DOHH2 (cell line): ENCODE data around the gene TXNDC5.

Experiments used
- H3F3A ChIP-seq: fragments of 200-600 bp; sonication (generic), shearing (Covaris generic); 2 replicates; pipeline ENCODE4 v1.6.0; 2016; ENCODE audit warnings: antibody characterized with exemption, mild to moderate bottlenecking; ENCODE audit not compliant: control insufficient read depth, insufficient read depth
- H3K27ac ChIP-seq: fragments of 200-600 bp; sonication (generic); 2 replicates; pipeline ENCODE4 v1.5.1; 2014; ENCODE audit warnings: low read depth, mild to moderate bottlenecking, low read length, moderate library complexity
- H3K27me3 ChIP-seq: fragments of 200-600 bp; sonication (generic); 2 replicates; pipeline ENCODE4 v1.6.1; 2014; ENCODE audit warnings: mild to moderate bottlenecking, low read length, mixed read lengths; ENCODE audit not compliant: control insufficient read depth
- H3K36me3 ChIP-seq: fragments of 200-600 bp; sonication (generic); 2 replicates; pipeline ENCODE4 v1.6.1; 2014; ENCODE audit warnings: mild to moderate bottlenecking, low read length, moderate library complexity, mixed read lengths; ENCODE audit not compliant: control insufficient read depth
- H3K4me1 ChIP-seq: fragments of 200-600 bp; sonication (generic); 2 replicates; pipeline ENCODE4 v1.6.1; 2014; ENCODE audit warnings: mild to moderate bottlenecking, low read length, mixed read lengths; ENCODE audit not compliant: control insufficient read depth
- H3K4me2 ChIP-seq: fragments of 200-600 bp; sonication (generic); 2 replicates; pipeline ENCODE4 v1.6.0; 2014; ENCODE audit warnings: mild to moderate bottlenecking, low read length, moderate library complexity
- H3K4me3 ChIP-seq: fragments of 200-600 bp; sonication (generic); 2 replicates; pipeline ENCODE4 v1.5.1; 2014; ENCODE audit warnings: mild to moderate bottlenecking, low read length, mixed read lengths
- H3K79me2 ChIP-seq: fragments of 200-600 bp; sonication (generic); 2 replicates; pipeline ENCODE4 v1.6.1; 2014; ENCODE audit warnings: mild to moderate bottlenecking, low read length, mixed read lengths; ENCODE audit not compliant: control insufficient read depth
- H3K9me2 ChIP-seq: fragments of 200-600 bp; sonication (generic); replicated peaks from 2 replicates; pipeline ENCODE4 v1.6.1; 2014; ENCODE audit warnings: mild to moderate bottlenecking, low read length, mixed read lengths; ENCODE audit not compliant: control insufficient read depth
- H3K9me3 ChIP-seq: fragments of 200-600 bp; sonication (generic); 2 replicates; pipeline ENCODE4 v1.6.1; 2014; ENCODE audit warnings: antibody characterized with exemption, low read length, mixed read lengths; ENCODE audit not compliant: control insufficient read depth, insufficient read depth
- H4K20me1 ChIP-seq: fragments of 200-600 bp; sonication (generic); 2 replicates; pipeline ENCODE4 v1.6.0; 2014; ENCODE audit warnings: low read depth, mild to moderate bottlenecking, antibody characterized with exemption, low read length, moderate library complexity; ENCODE audit not compliant: control insufficient read depth, insufficient read depth
- CTCF ChIP-seq: fragments of 200-600 bp; sonication (generic); IDR thresholded peaks from one replicate; pipeline ENCODE4 v1.5.1; 2014; ENCODE audit warnings: antibody characterized with exemption, mild to moderate bottlenecking, low read depth, low read length; ENCODE audit not compliant: poor library complexity, severe bottlenecking
- EZH2phosphoT487 ChIP-seq: fragments of 200-600 bp; sonication (generic); IDR thresholded peaks from 2 replicates; pipeline ENCODE4 v1.6.1; 2017; ENCODE audit warnings: borderline replicate concordance, mild to moderate bottlenecking, antibody characterized with exemption, low read length, moderate library complexity, mixed read lengths

The TXNDC5 gene

GRCh38 chr6:7905416-7905815, 5.2 kb downstream of the TXNDC5 start:
- H3K4me1 ChIP-seq: peaks cover 12% of the 10 kb centered on the region
- H3K27me3 ChIP-seq: no peaks in the 10 kb centered on the region
- TF ChIP-seq EZH2phosphoT487 (no peak), CTCF (no peak)
- no peaks in the 10 kb centered on the region for H3K9me3 ChIP-seq
- no peak overlapping the region for H3K4me2 ChIP-seq
- H3K27ac ChIP-seq: no peak overlapping the region
- H3K4me3 ChIP-seq: no peak overlapping the region
- peaks cover 67% of the 10 kb centered on the region for H3K79me2 ChIP-seq
- H3K36me3 ChIP-seq: peaks cover 64% of the 10 kb centered on the region
- H3F3A ChIP-seq: no peaks in the 10 kb centered on the region
- H4K20me1 ChIP-seq: no peaks in the 10 kb centered on the region
- no peaks in the 10 kb centered on the region for H3K9me2 ChIP-seq

- Histone ChIP-seq H3K9me2 (no peaks in the 10 kb centered on the region), H3K36me3 (peaks cover 70% of the 10 kb centered on the region), H3K4me1 (peaks cover 12% of the 10 kb centered on the region), H3K4me3 (no peak overlapping the region), H3K27me3 (no peaks in the 10 kb centered on the region), H3K79me2 (peaks cover 64% of the 10 kb centered on the region), H3K27ac (no peak overlapping the region), H3K4me2 (no peak overlapping the region), H3F3A (no peaks in the 10 kb centered on the region), H3K9me3 (no peaks in the 10 kb centered on the region), H4K20me1 (no peaks in the 10 kb centered on the region)
- TF ChIP-seq CTCF (no peak), EZH2phosphoT487 (no peak)
These were observed 5.8 kb downstream of the TXNDC5 start for GRCh38 chr6:7904654-7905319.

- no peaks in the 10 kb centered on the region for H3K9me3 ChIP-seq
- no peak overlapping the region for H3K4me3 ChIP-seq
- H3K4me2 ChIP-seq: no peak overlapping the region
- H4K20me1 ChIP-seq: no peaks in the 10 kb centered on the region
- H3F3A ChIP-seq: no peaks in the 10 kb centered on the region
- H3K27ac ChIP-seq: no peak overlapping the region
- peaks cover 9% of the 10 kb centered on the region for H3K4me1 ChIP-seq
- H3K79me2 ChIP-seq: peaks cover 53% of the 10 kb centered on the region
- H3K27me3 ChIP-seq: no peaks in the 10 kb centered on the region
- H3K36me3 ChIP-seq: peaks cover 73% of the 10 kb centered on the region
- TF ChIP-seq EZH2phosphoT487: no peak
- no peak for TF ChIP-seq CTCF
- no peaks in the 10 kb centered on the region for H3K9me2 ChIP-seq
These were observed 6.9 kb downstream of the TXNDC5 start for GRCh38 chr6:7903673-7904072.
